Stimulated activated CD8-positive, alpha-beta memory T cell treated with anti-CD3 and anti-CD28 coated beads, Interleukin-4, amount 100 ng/mL, for 24 hours (primary cell): Measurements from ENCODE around the gene GRK3.

Source experiments
- DNase-seq: peaks from one replicate; pipeline ENCODE4 v3.0.0-alpha.2; 2020; ENCODE audit warnings: low read depth

The GRK3 gene

GRCh38 chr22:25663654-25664053, 99.2 kb downstream of the GRK3 start:
- no peak for DNase-seq

DNA sequence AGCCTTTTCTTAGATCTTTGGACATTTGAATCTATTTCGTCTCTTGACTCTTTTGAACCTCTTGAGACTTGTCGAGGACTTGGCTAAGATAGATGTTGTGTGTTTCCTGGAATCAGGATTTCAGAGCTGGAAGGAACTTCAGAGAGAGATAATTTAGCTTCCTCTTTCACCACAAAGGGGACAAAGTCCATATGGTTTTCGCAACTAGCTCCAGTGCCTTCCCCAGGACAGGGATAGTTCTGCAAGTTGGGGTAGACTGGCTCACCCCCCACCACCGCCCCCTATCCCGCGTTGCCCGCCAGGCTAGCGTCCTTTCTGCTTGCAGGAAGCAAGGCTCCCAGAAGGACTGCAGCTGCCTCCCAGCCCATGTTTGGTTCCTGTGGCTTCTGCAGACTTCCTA, 101.8 kb downstream of the GRK3 start:
- DNase-seq = no peak

DNA sequence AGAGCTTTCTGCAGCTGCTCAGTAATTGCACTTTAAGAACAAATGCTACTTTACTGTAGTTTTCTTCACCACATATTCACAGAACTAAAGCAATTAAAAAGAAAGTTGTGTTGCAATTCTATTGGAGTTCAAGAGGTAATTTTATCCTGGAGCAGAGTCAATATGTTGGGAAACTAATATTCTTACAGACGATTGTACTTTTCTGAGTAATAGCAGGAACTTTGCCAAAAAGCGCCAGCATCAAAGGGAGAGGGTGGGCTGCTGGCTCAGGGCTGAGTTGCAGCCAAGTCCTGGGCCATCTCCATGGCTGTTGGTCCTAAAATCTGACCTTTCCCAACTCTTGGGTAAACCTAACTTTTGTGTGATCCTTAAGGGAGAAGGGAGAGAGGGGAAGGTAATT, 104.0 kb downstream of the GRK3 start:
- no peak for DNase-seq

DNA sequence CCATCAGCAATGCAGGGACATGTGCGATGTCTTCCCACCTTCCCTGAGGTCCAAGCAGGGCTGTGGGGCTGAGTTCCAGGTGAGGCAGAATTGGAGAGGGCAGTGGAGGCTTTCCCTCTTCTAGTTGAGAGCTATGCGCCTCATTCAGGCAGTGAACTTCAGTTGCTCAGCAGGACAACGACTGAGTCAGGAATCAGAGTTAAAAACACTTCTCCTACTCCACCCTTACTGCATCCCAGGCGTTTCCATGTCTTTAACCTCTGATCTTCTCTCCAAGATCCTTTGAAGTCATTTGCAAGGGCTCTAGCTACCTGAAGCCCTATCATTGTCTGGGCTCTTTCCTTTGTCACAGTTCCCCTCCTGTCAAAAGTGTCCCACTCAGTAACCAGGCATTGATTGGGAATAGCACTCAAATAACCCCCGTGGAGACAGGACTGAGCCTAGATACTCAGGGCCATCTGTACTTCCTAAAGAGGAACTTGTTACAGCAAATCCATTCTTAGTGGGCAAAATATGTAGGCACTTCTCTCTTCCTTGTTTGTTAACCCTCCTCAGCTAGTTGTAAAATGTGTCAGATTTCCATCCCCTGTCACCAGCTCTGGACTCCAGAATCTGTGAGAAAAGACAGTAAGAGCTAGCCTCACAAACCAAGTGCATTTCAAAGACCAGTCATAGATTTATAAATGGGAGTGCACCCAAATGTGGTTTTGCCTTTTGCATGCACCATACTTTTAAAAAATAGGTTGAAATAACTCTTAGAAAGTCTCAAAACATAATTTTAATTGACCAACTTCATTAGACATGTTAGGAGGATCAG, 105.0 kb downstream of the GRK3 start:
- DNase-seq = no peak

DNA sequence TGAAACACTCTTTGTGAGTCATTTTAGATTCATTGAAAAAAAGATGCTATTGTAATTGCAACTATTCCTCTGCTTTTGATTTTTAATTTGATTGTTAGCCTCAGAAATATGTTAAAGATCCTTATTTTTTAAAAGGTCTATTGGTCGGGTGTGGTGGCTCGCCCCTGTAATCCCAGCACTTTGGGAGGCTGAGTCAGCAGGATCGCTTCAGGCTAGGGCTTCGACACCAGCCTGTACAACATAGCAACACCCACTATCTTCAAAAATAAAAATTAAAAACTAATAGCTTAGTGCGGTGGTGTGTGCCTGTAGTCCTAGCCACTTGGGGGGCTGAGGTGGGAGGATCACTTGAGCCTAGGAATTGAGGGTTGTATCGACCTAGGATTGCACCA, 105.6 kb downstream of the GRK3 start:
- no peak for DNase-seq

GRCh38 chr22:25672289-25673084, 108.0 kb downstream of the GRK3 start:
- DNase-seq = no peak

GRCh38 chr22:25673713-25674112, 109.2 kb downstream of the GRK3 start:
- no peak for DNase-seq

DNA sequence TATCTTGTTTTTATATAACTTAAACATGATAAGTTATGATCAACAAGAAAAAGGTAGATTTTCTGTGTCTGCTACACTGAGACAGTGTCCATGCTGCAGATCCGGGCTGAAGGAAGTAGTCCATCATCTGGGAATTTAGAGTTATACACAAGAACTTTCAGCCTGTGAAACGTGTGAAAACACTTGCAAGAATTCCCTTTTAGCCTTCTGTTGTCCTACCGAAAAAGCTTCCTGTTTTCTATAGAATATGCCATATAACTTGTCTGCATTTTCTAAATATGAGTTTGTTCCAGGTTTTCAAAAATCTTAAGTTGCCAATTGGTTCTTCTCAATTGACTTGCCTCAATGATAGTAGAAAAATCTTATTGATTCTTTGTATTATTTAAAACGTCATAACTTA, 113.2 kb downstream of the GRK3 start:
- no peak for DNase-seq

DNA sequence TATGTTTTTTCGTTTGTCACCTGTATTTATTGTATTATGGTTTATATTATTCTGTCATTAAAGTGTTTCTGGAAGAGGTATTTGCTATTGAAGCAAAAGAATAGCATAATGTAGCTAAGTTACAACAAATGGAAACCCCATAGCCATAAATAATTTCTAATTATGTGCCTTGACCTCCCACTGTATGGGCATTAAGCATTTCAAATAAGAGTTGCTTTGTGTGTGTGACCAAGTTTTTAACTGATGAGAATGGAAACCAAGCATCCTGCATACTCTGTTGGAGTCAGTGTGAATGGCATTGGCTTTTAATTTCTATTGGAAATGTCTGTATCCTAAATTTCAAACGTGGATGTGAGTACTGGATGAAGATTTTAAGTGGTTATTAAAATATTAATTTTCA, 115.6 kb downstream of the GRK3 start:
- no peak for DNase-seq

DNA sequence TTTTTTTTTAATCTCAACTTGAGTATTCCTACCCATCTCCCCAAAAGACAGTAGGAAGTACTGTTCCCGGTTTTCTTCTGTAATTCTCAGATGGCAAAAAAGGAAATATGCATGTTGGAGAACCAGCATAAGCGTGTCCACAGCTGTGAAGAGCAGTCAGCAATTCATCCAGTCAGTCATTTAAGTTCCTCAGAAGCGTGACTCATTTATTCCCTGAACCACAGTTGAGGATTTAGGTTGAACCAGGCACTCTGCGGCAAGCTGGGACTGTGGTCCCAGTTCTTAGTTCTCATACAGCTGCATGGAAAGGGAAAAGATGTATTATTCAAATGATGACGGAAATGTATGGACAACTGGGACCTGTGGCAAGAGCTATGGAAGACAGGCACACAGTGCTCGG, 116.5 kb downstream of the GRK3 start:
- DNase-seq = no peak

GRCh38 chr22:25682109-25682508, 117.6 kb downstream of the GRK3 start:
- no peak for DNase-seq

DNA sequence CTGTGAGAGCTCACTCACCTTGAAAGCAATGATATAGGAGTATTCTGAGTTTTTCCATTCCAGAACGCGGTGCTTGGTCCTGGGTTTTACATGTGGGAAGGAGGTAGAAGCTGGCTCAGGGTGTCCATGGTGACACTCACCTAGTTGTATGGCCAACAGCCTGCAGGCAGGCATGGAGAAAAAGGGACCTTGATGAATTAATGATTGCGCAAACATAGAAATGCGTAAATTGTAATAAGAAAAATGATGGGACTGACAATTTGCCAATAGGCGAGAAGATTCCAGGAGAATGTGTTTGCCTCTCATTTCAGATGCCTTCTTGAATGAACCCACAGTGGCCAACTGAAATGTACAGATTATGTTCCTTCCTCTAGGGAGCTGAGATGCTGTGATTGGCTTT, 124.2 kb downstream of the GRK3 start:
- no peak for DNase-seq

DNA sequence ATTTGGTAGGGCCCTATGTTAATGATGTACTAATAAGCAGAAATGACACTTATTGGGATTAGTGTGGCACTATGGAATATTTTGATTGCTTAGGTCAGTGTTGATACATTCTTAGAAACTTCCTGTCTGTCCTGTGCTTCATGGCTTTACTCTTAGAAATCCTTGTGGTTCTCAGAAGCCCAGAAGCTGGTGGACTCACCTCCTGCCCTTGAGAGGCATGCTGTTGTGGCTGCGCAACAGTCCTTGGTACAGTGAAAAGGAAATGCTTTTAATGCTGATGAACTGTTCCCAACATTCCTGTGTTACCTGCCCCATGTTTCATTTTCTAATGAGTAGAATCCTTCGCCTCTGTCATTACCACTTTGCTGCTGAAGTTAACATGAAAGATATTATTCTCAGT, 125.2 kb downstream of the GRK3 start:
- DNase-seq = no peak

- no peak for DNase-seq
Measured at GRCh38 chr22:25690798-25691197, 126.3 kb downstream of the GRK3 start.

- no peak for DNase-seq
Measured at GRCh38 chr22:25692397-25693267, 128.2 kb downstream of the GRK3 start.

DNA sequence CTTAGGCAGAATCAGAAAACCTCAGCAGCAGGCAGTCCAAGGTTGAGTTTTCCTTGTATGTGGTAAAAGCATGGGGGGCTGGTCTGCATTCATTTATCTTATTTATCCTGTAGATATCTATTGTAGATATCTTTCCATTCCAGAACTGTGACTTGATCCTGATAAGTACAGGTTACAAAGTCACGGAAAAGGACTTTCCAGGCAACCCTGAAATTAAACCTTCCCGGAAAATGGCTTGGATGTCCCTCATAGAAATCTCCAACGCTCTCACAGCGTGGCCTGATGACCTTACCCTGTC, 128.7 kb downstream of the GRK3 start:
- no peak for DNase-seq

DNA sequence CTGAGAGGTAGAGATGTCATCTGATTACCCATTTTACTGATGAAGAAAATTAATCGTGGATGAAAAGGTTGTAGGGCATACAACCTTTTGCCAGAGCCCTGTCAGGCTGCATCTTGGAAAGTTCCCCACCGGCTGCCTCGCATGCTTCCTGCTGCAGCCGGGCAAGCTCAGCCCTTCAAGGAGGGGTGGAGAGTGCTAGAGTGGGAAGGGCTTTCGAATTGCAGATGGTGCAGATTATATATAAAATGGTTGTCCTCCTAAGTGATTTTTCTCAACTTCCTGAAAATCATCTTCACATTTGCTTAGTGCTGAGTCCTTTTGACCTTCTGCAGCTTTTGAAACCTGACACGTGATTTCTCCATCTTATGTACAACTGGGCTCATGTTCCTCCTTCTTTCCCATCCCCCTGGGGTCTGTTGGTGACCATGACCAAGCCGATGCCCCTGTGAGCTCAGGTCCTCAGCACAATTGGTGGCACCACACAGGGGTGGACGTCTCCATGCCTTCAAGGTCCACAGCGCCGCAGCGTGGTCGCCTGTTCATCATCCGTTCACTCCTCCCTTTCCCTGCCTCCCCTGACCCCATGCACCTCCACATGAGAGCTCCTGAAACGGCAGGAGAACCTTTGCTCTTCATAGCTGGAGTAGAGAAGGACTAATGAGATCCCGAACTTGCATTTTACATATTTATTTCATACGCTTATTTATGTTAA, 129.9 kb downstream of the GRK3 start:
- no peak for DNase-seq

DNA sequence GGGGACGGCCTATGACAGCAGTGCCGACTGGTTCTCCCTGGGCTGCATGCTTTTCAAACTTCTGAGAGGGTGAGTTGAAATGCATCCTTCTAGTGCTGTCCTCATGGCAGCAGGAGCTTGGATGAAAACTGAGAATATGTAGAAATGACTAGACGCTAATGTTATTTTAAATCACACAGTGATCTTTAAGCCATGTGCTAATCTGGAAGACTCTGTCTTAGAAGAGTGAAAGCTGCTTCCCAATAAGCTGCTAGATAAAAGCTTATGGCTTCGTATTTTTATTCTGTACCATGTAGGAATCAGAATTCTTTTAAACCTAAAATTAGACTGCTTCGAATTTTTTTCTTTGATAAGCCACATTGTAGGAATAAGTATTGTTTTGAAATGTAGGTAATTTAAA, 130.7 kb downstream of the GRK3 start:
- DNase-seq = no peak

DNA sequence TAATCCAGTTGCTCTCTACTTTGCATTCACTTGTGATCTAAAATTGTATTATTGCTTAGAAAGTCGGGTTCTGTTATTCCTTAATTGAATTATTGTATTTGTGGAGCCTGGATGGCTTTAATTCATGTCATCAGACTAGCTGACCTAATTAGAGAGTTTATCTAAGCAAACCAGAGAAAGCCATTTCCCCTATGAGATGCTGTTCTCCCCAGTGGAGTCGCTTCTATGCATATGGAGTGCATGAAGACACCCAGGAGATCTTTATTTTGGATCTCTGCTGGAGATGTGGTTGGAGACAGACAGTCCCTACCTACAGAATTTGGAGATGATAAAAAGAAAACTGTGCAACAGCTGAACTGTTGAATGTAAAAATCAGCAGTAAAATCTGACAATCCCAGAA, 132.3 kb downstream of the GRK3 start:
- DNase-seq = no peak

GRCh38 chr22:25697181-25697664, 132.7 kb downstream of the GRK3 start:
- DNase-seq = no peak

GRCh38 chr22:25697978-25698377, 133.5 kb downstream of the GRK3 start:
- no peak for DNase-seq

GRCh38 chr22:25698461-25698860, 134.0 kb downstream of the GRK3 start:
- no peak for DNase-seq
